Activated T-helper 1 cell treated with Interleukin-2 at 50 U/mL for 16 hours (primary cell): ENCODE measurements around the gene ANGPTL8.

Experiments used
- DNase-seq: peaks from one replicate; pipeline ENCODE4 v3.0.0-alpha.2; 2020; ENCODE audit warnings: low read depth

The ANGPTL8 gene

DNA sequence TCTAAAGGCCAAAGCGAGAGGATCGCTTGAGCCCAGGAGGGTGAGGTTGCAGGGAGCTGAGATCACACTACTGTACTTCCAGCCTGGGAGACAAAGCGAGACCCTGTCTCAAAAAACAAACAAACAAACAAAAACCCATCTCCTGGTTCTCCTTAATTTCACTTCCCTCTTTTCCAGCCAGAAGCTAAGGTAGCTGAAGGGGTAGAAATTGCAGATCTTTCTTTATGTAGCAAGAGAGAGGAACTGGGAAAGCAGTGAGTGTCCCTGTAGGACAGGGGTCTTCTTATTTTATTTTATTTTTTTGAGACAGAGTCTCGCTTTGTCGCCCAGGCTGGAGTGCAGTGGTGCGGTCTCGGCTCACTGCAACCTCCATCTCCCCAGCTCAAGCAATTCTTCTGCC lies 52.0 kb downstream of the ANGPTL8 start:
- no peak for DNase-seq
